ENCODE measurements around the gene HSD11B1.

DNA sequence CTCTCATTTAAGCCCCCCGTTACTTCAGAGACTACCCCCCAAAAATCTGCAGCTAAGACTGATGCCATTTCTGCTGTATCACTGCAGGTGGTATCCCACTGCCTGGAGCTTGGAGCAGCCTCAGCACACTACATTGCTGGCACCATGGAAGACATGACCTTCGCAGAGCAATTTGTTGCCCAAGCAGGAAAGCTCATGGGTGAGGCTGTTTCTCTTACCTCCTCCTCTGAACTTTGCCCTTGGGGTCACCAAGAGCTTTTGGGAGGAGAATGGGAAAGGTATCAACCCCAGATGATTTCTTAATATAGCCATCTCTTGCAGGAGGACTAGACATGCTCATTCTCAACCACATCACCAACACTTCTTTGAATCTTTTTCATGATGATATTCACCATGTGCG, 2.0 kb downstream of the HSD11B1 start:
- no peak for TF ChIP-seq CTCF (IDR thresholded peaks at IDR 0.05)
- no peak for TF ChIP-seq POLR2A (IDR thresholded peaks at IDR 0.05)
